ENCODE results near the gene CEMIP.

DNA sequence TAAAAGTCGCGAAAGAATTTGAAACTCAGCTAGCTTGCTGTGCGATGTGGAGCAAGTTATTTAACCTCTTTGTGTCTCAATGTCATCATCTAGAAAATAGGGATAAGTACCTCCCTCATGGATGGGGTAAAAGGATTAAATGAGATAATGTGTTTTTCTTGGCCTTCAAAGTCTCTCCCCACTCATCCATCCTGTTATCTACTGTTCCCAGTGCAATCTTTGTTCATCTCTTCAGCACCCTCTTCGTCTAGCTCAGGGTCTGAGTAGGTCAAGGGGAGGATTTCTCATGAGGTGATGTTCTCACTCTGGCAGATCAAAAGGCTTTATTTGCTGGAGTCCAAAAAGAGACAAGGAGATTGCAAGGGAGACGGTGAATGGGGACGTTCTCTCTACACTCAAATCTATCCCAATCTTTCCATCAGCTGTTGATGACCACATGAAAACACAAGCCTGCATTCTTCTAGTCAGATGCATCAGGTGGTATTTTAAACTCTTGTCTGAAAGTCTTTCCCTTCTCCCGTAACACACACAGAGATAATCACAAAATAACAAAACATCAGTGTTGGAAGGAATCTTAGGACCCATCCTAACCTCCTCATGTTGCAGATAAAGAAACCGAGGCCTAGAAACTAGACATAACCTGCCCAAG lies 209.1 kb downstream of the CEMIP start:
- TF ChIP-seq, protein P1, sequence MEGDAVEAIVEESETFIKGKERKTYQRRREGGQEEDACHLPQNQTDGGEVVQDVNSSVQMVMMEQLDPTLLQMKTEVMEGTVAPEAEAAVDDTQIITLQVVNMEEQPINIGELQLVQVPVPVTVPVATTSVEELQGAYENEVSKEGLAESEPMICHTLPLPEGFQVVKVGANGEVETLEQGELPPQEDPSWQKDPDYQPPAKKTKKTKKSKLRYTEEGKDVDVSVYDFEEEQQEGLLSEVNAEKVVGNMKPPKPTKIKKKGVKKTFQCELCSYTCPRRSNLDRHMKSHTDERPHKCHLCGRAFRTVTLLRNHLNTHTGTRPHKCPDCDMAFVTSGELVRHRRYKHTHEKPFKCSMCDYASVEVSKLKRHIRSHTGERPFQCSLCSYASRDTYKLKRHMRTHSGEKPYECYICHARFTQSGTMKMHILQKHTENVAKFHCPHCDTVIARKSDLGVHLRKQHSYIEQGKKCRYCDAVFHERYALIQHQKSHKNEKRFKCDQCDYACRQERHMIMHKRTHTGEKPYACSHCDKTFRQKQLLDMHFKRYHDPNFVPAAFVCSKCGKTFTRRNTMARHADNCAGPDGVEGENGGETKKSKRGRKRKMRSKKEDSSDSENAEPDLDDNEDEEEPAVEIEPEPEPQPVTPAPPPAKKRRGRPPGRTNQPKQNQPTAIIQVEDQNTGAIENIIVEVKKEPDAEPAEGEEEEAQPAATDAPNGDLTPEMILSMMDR (IDR thresholded peaks at IDR 0.05), result no peak
- TF ChIP-seq POLR2A (IDR thresholded peaks at IDR 0.05) (no peak), EP300 (IDR thresholded peaks at IDR 0.05) (no peak), POLR2AphosphoS5 (IDR thresholded peaks at IDR 0.05) (no peak)
